GM23338 (cell line): Measurements from ENCODE around the gene TRMT13. TPM values are rescaled to one million over a fixed set of nuclear protein-coding genes. Genes with fewer than 3 reads are reported as not detected.

Experiments used
- ATAC-seq: fragments of 200-7000 bp; cut with Tn5 transposase; 3 replicates; pipeline ENCODE4 v1.9.1; 2020
- DNase-seq: peaks from one replicate; pipeline ENCODE4 v3.0.0-alpha.2; 2015; ENCODE audit warnings: low spot score
- H2AFZ ChIP-seq: fragments of 200-600 bp; sonication (generic); 2 replicates; pipeline ENCODE4 v1.8.0; 2016; ENCODE audit warnings: antibody characterized with exemption, mild to moderate bottlenecking, moderate library complexity
- H3F3A ChIP-seq: fragments of 200-600 bp; sonication (generic); replicated peaks from 2 replicates; pipeline ENCODE4 v1.8.0; 2017; ENCODE audit warnings: antibody characterized with exemption, mixed run types, low read depth
- H3K27ac ChIP-seq: fragments of 200-600 bp; sonication (generic); 2 replicates; pipeline ENCODE4 v1.6.1; 2016; ENCODE audit warnings: low read depth
- H3K27me3 ChIP-seq: fragments of 200-600 bp; sonication (generic); 2 replicates; pipeline ENCODE4 v1.8.0; 2016; ENCODE audit warnings: mild to moderate bottlenecking, mixed run types, moderate library complexity; ENCODE audit not compliant: insufficient read depth
- H3K36me3 ChIP-seq: fragments of 200-600 bp; sonication (generic); 2 replicates; pipeline ENCODE4 v1.8.0; 2016; ENCODE audit warnings: mild to moderate bottlenecking; ENCODE audit not compliant: insufficient read depth
- H3K4me1 ChIP-seq: fragments of 200-600 bp; sonication (generic); 2 replicates; pipeline ENCODE4 v1.8.0; 2016; ENCODE audit warnings: mild to moderate bottlenecking, moderate library complexity; ENCODE audit not compliant: insufficient read depth
- H3K4me2 ChIP-seq: fragments of 200-600 bp; sonication (generic); 2 replicates; pipeline ENCODE4 v1.7.1; 2017; ENCODE audit warnings: mixed run types
- H3K4me3 ChIP-seq: fragments of 200-600 bp; sonication (generic); 2 replicates; pipeline ENCODE4 v1.6.1; 2016; ENCODE audit warnings: mixed run types
- H3K79me2 ChIP-seq: fragments of 200-600 bp; sonication (generic); replicated peaks from 2 replicates; pipeline ENCODE4 v1.8.0; 2017; ENCODE audit warnings: mild to moderate bottlenecking; ENCODE audit not compliant: insufficient read depth
- H3K9me2 ChIP-seq: fragments of 200-600 bp; sonication (generic); 2 replicates; pipeline ENCODE4 v1.8.0; 2017; ENCODE audit not compliant: insufficient read depth
- H4K20me1 ChIP-seq: fragments of 200-600 bp; sonication (generic); replicated peaks from 2 replicates; pipeline ENCODE4 v1.8.0; 2017; ENCODE audit warnings: mild to moderate bottlenecking; ENCODE audit not compliant: insufficient read depth
- H3K27ac Mint-ChIP-seq: 2 replicates; pipeline ENCODE4 v1.8.0; 2020; ENCODE audit warnings: inconsistent platforms, mild to moderate bottlenecking, moderate library complexity, mixed read lengths
- H3K27me3 Mint-ChIP-seq: 3 replicates; pipeline ENCODE4 v1.8.0; 2022; ENCODE audit warnings: low read depth, mild to moderate bottlenecking, moderate library complexity, mixed read lengths, inconsistent platforms; ENCODE audit not compliant: insufficient read depth, poor library complexity
- H3K36me3 Mint-ChIP-seq: 3 replicates; pipeline ENCODE4 v1.8.0; 2021; ENCODE audit warnings: low read depth, mild to moderate bottlenecking, inconsistent platforms, moderate library complexity, mixed read lengths
- H3K4me1 Mint-ChIP-seq: 3 replicates; pipeline ENCODE4 v1.8.0; 2020; ENCODE audit warnings: mild to moderate bottlenecking, inconsistent platforms, mixed read lengths
- H3K4me3 Mint-ChIP-seq: 3 replicates; pipeline ENCODE4 v1.8.0; 2021; ENCODE audit warnings: moderate library complexity, mild to moderate bottlenecking, inconsistent platforms, mixed read lengths
- H3K9me3 Mint-ChIP-seq: 3 replicates; pipeline ENCODE4 v1.8.0; 2020; ENCODE audit warnings: moderate library complexity, mild to moderate bottlenecking, inconsistent platforms, mixed read lengths
- CREB1 ChIP-seq: fragments of 250-450 bp; sonication (Bioruptor Pico); IDR thresholded peaks from 2 replicates; pipeline ENCODE4 v1.5.0; 2020; ENCODE audit warnings: low read depth, mild to moderate bottlenecking, moderate library complexity
- ETS1 ChIP-seq: IDR thresholded peaks from 2 replicates; pipeline ENCODE4 v1.6.1; 2016; ENCODE audit warnings: antibody characterized with exemption
- EZH2 ChIP-seq: fragments of 200-600 bp; sonication (generic); IDR thresholded peaks from one replicate; pipeline ENCODE4 v1.8.0; 2017; ENCODE audit warnings: antibody characterized with exemption, mild to moderate bottlenecking, low read depth; ENCODE audit not compliant: unreplicated experiment
- EZH2phosphoT487 ChIP-seq: fragments of 200-600 bp; sonication (generic); IDR thresholded peaks from one replicate; pipeline ENCODE4 v1.8.1; 2018; ENCODE audit warnings: antibody characterized with exemption; ENCODE audit not compliant: unreplicated experiment
- JUNB ChIP-seq: IDR thresholded peaks from one replicate; pipeline ENCODE4 v1.6.1; 2016; ENCODE audit warnings: antibody characterized with exemption; ENCODE audit not compliant: unreplicated experiment
- NANOG ChIP-seq: IDR thresholded peaks from 2 replicates; pipeline ENCODE4 v1.6.1; 2016; ENCODE audit warnings: antibody characterized with exemption, borderline replicate concordance
- POLR2AphosphoS5 ChIP-seq: IDR thresholded peaks from 2 replicates; pipeline ENCODE4 v1.6.1; 2016; ENCODE audit warnings: antibody characterized with exemption, low read depth
- REST ChIP-seq: IDR thresholded peaks from one replicate; pipeline ENCODE4 v1.6.1; 2018; ENCODE audit warnings: antibody characterized with exemption; ENCODE audit not compliant: unreplicated experiment
- STAT1 ChIP-seq: IDR thresholded peaks from one replicate; pipeline ENCODE4 v1.6.1; 2016; ENCODE audit warnings: antibody characterized with exemption; ENCODE audit not compliant: unreplicated experiment
- ZNF114 ChIP-seq: fragments of 250-450 bp; sonication (Bioruptor Pico); IDR thresholded peaks from 2 replicates; pipeline ENCODE4 v1.5.0; 2020; ENCODE audit warnings: mild to moderate bottlenecking, moderate library complexity
- ZNF331 ChIP-seq: fragments of 250-450 bp; sonication (Bioruptor Pico); IDR thresholded peaks from 2 replicates; pipeline ENCODE4 v1.5.0; 2020; ENCODE audit warnings: low read depth, mild to moderate bottlenecking, moderate library complexity
- ZNF462 ChIP-seq: fragments of 250-450 bp; sonication (Bioruptor Pico); IDR thresholded peaks from 2 replicates; pipeline ENCODE4 v1.5.0; 2020; ENCODE audit warnings: mild to moderate bottlenecking, moderate library complexity
- polyA plus RNA-seq: library from polyadenylated mRNA; unstranded; fragments of >200 nt; fragmentation: Nextera tagmentation; extraction: Ambion mirVana; gene quantifications from 2 replicates; pipeline ENCODE4 v1.2.1, GENCODE V29; 2016
- total RNA-seq: library from RNA; depleted of rRNA; stranded (reverse); fragments of >200 nt; shearing (Covaris generic); gene quantifications from 2 replicates; pipeline ENCODE4 v1.2.3, GENCODE V29; 2014
- TF ChIP-seq, protein P1 (sequence below), 2 experiments: fragments of 200-600 bp in 1 of 2; sonication (generic) in 1 of 2; conservative IDR thresholded peaks; 2 replicates each; pipeline versions ENCODE4 v1.5.1 to v1.6.1; 2016 to 2017; ENCODE audit warnings: antibody characterized with exemption in 2 of 2, low read depth in 2 of 2, mild to moderate bottlenecking in 2 of 2, moderate library complexity in 1 of 2

TRMT13 gene
- total and polyA plus RNA-seq, 2 experiments from 2014 or later, result 14.5 to 22.8 TPM

DNA sequence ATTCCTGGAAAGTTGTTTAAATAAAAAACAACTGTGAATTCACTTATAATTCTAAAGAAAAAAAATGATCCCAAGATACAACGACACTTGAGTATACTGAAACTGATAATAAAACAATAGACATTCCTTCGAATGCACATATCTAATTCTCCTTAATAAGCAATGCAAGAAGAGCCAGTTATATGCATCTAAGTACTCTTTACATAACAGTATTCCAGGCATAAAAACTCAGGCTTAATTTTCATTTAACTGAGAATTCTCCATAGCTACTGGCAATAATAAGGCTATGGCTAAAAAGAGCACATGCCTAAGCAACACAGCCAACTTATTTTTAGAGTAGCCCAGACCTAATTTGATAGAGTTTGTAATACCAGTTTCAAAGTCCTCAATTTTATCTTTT lies 31.4 kb upstream of the TRMT13 start:
- Mint-ChIP-seq H3K27me3 (peaks cover 1% of the 10 kb centered on the region), H3K36me3 (peaks cover 75% of the 10 kb centered on the region), H3K4me3 (no peak overlapping the region), H3K27ac (no peak overlapping the region), H3K9me3 (no peaks in the 10 kb centered on the region), H3K4me1 (no peaks in the 10 kb centered on the region)
- no peak overlapping the region for H3K4me2 ChIP-seq
- H3K4me3 ChIP-seq, result no peak overlapping the region
- no peak for TF ChIP-seq ETS1
- TF ChIP-seq REST, result no peak
- no peak for TF ChIP-seq CREB1 (CRISPR knock-in tag)
- TF ChIP-seq STAT1, result no peak
- no peak for TF ChIP-seq POLR2AphosphoS5
- no peak for TF ChIP-seq ZNF331 (CRISPR knock-in tag)
- TF ChIP-seq ZNF114 (CRISPR knock-in tag), result no peak
- no peak for TF ChIP-seq NANOG
- no peak for TF ChIP-seq JUNB
- no peak for TF ChIP-seq ZNF462 (CRISPR knock-in tag)
- no peak for TF ChIP-seq EZH2phosphoT487
- no peak for TF ChIP-seq EZH2
- TF ChIP-seq, protein P1, sequence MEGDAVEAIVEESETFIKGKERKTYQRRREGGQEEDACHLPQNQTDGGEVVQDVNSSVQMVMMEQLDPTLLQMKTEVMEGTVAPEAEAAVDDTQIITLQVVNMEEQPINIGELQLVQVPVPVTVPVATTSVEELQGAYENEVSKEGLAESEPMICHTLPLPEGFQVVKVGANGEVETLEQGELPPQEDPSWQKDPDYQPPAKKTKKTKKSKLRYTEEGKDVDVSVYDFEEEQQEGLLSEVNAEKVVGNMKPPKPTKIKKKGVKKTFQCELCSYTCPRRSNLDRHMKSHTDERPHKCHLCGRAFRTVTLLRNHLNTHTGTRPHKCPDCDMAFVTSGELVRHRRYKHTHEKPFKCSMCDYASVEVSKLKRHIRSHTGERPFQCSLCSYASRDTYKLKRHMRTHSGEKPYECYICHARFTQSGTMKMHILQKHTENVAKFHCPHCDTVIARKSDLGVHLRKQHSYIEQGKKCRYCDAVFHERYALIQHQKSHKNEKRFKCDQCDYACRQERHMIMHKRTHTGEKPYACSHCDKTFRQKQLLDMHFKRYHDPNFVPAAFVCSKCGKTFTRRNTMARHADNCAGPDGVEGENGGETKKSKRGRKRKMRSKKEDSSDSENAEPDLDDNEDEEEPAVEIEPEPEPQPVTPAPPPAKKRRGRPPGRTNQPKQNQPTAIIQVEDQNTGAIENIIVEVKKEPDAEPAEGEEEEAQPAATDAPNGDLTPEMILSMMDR (conservative IDR thresholded peaks at IDR 0.05; ENCODE audit: low read depth in 2 of 2), result no peak
- peaks cover 20% of the 10 kb centered on the region; the same call in 1 of the 2 replicates for H3K36me3 ChIP-seq
- no peaks in the 10 kb centered on the region for H3F3A ChIP-seq
- no peak overlapping the region for H3K27ac ChIP-seq
- H3K79me2 ChIP-seq, result no peaks in the 10 kb centered on the region
- no peak for DNase-seq
- ATAC-seq, result no peak
- no peaks in the 10 kb centered on the region for H3K9me2 ChIP-seq
- H3K4me1 ChIP-seq, result peaks cover 9% of the 10 kb centered on the region
- no peaks in the 10 kb centered on the region for H3K27me3 ChIP-seq
- no peaks in the 10 kb centered on the region for H4K20me1 ChIP-seq
- no peak overlapping the region for H2AFZ ChIP-seq
